HEK293 (cell line): ENCODE data around the gene CHST15.

Source experiments
- TCF7L2 ChIP-seq: IDR thresholded peaks from 2 replicates; pipeline ENCODE4 v1.6.1; 2011; ENCODE audit warnings: low read depth, mild to moderate bottlenecking, inconsistent platforms, low read length, moderate library complexity, borderline replicate concordance
- ZNF24 ChIP-seq: fragments of 450-650 bp; formaldehyde crosslinking; IDR thresholded peaks from 2 replicates; pipeline ENCODE4 v1.5.1; 2016; ENCODE audit warnings: missing biosample characterization, missing genetic modification characterization
- ZNF274 ChIP-seq, 2 experiments: fragments of 200-500 bp in 1 of 2; fragments of 450-650 bp in 1 of 2; sonication (Bioruptor generic) in 1 of 2; formaldehyde crosslinking in 1 of 2; IDR thresholded peaks; 2 replicates each; pipeline versions ENCODE4 v1.5.1 to v1.6.1; 2014 to 2016; ENCODE audit warnings: borderline replicate concordance in 1 of 2, inconsistent platforms in 1 of 2, low read length in 1 of 2, missing biosample characterization in 1 of 2, missing genetic modification characterization in 1 of 2
- ZNF354C ChIP-seq: fragments of 450-650 bp; formaldehyde crosslinking; IDR thresholded peaks from 2 replicates; pipeline ENCODE4 v1.5.1; 2016; ENCODE audit warnings: missing biosample characterization, missing genetic modification characterization, low read depth, borderline replicate concordance
- ZNF530 ChIP-seq: fragments of 450-650 bp; formaldehyde crosslinking; IDR thresholded peaks from 2 replicates; pipeline ENCODE4 v1.5.1; 2016; ENCODE audit warnings: low read depth, missing biosample characterization, missing genetic modification characterization
- TF ChIP-seq, protein P1 (sequence below): fragments of 450-650 bp; formaldehyde crosslinking; IDR thresholded peaks from 2 replicates; pipeline ENCODE4 v1.5.1; 2016; ENCODE audit warnings: missing biosample characterization, missing genetic modification characterization
- TF ChIP-seq, protein P2 (sequence below): fragments of 450-650 bp; formaldehyde crosslinking; IDR thresholded peaks from 2 replicates; pipeline ENCODE4 v1.5.1; 2016; ENCODE audit warnings: missing biosample characterization, missing genetic modification characterization
- TF ChIP-seq, protein P3 (sequence below): fragments of 450-650 bp; formaldehyde crosslinking; optimal IDR thresholded peaks from 2 replicates; pipeline ENCODE3; 2016; ENCODE audit warnings: missing biosample characterization, mild to moderate bottlenecking, missing genetic modification characterization

DNA sequence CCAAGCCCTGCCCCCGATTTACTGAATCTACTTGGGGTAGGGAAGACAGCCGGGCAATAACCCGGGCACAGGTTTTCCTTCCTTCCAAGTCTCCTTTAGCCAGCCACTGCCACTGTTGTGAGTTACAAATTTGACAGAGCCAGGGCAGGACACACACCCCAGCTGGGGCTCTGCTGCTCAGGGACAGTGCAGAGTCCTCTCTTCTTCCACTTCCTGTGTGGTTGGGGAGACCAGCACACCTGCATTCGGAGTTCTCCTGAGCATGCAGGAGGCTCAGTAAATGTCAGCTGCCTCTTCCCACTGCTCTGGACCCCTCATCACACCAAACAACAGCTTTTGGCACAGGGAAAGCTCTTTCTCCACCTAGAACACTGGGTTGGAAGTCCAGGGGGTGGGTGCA lies 21.3 kb downstream of the CHST15 start:
- TF ChIP-seq, protein P1, sequence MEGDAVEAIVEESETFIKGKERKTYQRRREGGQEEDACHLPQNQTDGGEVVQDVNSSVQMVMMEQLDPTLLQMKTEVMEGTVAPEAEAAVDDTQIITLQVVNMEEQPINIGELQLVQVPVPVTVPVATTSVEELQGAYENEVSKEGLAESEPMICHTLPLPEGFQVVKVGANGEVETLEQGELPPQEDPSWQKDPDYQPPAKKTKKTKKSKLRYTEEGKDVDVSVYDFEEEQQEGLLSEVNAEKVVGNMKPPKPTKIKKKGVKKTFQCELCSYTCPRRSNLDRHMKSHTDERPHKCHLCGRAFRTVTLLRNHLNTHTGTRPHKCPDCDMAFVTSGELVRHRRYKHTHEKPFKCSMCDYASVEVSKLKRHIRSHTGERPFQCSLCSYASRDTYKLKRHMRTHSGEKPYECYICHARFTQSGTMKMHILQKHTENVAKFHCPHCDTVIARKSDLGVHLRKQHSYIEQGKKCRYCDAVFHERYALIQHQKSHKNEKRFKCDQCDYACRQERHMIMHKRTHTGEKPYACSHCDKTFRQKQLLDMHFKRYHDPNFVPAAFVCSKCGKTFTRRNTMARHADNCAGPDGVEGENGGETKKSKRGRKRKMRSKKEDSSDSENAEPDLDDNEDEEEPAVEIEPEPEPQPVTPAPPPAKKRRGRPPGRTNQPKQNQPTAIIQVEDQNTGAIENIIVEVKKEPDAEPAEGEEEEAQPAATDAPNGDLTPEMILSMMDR (tag by site-specific recombination), result no peak
- TF ChIP-seq, protein P2, sequence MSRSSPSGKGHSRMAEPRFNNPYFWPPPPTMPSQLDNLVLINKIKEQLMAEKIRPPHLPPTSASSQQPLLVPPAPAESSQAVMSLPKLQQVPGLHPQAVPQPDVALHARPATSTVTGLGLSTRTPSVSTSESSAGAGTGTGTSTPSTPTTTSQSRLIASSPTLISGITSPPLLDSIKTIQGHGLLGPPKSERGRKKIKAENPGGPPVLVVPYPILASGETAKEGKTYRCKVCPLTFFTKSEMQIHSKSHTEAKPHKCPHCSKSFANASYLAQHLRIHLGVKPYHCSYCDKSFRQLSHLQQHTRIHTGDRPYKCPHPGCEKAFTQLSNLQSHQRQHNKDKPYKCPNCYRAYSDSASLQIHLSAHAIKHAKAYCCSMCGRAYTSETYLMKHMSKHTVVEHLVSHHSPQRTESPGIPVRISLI (tag by site-specific recombination), result no peak
- TF ChIP-seq TCF7L2 (no peak), ZNF530 (no peak), ZNF354C (tag by site-specific recombination) (no peak), ZNF24 (tag by site-specific recombination) (no peak), ZNF274 (IDR thresholded peaks at IDR 0.05; ENCODE audit: low read length) (no peak), ZNF274 (tag by site-specific recombination; IDR thresholded peaks at IDR 0.05; ENCODE audit: borderline replicate concordance) (no peak)
- TF ChIP-seq, protein P3, sequence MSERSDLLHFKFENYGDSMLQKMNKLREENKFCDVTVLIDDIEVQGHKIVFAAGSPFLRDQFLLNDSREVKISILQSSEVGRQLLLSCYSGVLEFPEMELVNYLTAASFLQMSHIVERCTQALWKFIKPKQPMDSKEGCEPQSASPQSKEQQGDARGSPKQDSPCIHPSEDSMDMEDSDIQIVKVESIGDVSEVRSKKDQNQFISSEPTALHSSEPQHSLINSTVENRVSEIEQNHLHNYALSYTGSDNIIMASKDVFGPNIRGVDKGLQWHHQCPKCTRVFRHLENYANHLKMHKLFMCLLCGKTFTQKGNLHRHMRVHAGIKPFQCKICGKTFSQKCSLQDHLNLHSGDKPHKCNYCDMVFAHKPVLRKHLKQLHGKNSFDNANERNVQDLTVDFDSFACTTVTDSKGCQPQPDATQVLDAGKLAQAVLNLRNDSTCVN (tag by site-specific recombination), result no peak
